Neural cell (in vitro differentiated cells): ENCODE measurements around the gene PPP3CA.

Source experiments
- EP300 ChIP-seq: fragments of 450-650 bp; conservative IDR thresholded peaks from 2 replicates; pipeline ENCODE4 v1.6.1; 2014; ENCODE audit warnings: antibody characterized with exemption, mild to moderate bottlenecking, moderate library complexity; ENCODE audit not compliant: poor library complexity, severe bottlenecking
- EZH2 ChIP-seq: fragments of 200-600, 300-800 bp; shearing (Covaris generic), sonication (generic); IDR thresholded peaks from 2 replicates; pipeline ENCODE4 v1.6.1; 2014; ENCODE audit warnings: antibody characterized with exemption, low read length, borderline replicate concordance, mild to moderate bottlenecking; ENCODE audit not compliant: insufficient read depth, poor library complexity, severe bottlenecking
- MXI1 ChIP-seq: fragments of 450-650 bp; conservative IDR thresholded peaks from 2 replicates; pipeline ENCODE4 v1.6.1; 2014; ENCODE audit warnings: antibody characterized with exemption, mild to moderate bottlenecking; ENCODE audit not compliant: poor library complexity, severe bottlenecking
- POLR2AphosphoS5 ChIP-seq: IDR thresholded peaks from 2 replicates; pipeline ENCODE4 v1.6.1; 2012
- RAD21 ChIP-seq: fragments of 450-650 bp; conservative IDR thresholded peaks from 2 replicates; pipeline ENCODE4 v1.6.1; 2014; ENCODE audit warnings: antibody characterized with exemption, mild to moderate bottlenecking, moderate library complexity
- TF ChIP-seq, protein P1 (sequence below): fragments of 450-650 bp; IDR thresholded peaks from 2 replicates; pipeline ENCODE4 v1.5.1; 2014; ENCODE audit warnings: antibody characterized with exemption, mild to moderate bottlenecking, moderate library complexity; ENCODE audit not compliant: poor library complexity, severe bottlenecking

DNA sequence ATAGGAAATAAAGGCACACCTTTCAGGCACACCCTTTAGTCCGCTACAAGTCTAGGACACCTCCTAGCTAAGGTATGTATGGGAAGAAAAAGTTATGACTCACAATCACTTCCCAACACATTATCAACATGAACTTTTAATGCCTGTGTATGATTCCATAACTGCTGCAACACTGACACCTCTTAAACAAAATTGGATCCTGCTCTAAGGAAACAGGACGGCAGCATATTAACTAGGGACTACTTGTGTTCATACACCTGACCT, 2.4 kb upstream of the PPP3CA start:
- TF ChIP-seq POLR2AphosphoS5 (no peak), RAD21 (no peak), MXI1 (no peak), EZH2 (no peak), EP300 (no peak)
- TF ChIP-seq, protein P1, sequence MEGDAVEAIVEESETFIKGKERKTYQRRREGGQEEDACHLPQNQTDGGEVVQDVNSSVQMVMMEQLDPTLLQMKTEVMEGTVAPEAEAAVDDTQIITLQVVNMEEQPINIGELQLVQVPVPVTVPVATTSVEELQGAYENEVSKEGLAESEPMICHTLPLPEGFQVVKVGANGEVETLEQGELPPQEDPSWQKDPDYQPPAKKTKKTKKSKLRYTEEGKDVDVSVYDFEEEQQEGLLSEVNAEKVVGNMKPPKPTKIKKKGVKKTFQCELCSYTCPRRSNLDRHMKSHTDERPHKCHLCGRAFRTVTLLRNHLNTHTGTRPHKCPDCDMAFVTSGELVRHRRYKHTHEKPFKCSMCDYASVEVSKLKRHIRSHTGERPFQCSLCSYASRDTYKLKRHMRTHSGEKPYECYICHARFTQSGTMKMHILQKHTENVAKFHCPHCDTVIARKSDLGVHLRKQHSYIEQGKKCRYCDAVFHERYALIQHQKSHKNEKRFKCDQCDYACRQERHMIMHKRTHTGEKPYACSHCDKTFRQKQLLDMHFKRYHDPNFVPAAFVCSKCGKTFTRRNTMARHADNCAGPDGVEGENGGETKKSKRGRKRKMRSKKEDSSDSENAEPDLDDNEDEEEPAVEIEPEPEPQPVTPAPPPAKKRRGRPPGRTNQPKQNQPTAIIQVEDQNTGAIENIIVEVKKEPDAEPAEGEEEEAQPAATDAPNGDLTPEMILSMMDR: no peak
